Stimulated activated CD4-positive, alpha-beta T cell treated with anti-CD3 and anti-CD28 coated beads, Interleukin-4, amount 100 ng/mL, for 1 hour (primary cell): ENCODE results near the gene KBTBD12.

Experiments
- DNase-seq: peaks from one replicate; pipeline ENCODE4 v3.0.0-alpha.2; 2020

KBTBD12 gene

DNA sequence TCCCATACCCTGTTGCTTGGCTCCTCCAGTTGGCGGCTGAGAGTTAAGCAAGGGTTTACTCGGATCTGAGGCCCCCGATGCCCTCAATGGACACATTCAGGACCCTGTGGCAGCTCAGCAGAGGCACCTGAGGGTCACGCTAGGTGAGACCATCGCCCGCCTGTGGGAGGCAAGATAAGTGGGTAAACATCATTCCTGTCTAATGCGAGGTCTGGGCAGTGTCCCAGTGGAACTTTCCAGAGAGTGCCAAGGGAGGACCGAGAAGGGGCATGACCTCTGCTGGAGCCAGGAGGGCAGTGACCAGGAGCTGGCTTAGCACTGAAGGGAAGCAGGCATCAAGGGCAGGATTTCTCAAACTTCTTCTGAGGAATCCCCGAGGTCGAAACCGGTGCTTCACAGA lies 71.8 kb downstream of the KBTBD12 start:
- DNase-seq = no peak

DNA sequence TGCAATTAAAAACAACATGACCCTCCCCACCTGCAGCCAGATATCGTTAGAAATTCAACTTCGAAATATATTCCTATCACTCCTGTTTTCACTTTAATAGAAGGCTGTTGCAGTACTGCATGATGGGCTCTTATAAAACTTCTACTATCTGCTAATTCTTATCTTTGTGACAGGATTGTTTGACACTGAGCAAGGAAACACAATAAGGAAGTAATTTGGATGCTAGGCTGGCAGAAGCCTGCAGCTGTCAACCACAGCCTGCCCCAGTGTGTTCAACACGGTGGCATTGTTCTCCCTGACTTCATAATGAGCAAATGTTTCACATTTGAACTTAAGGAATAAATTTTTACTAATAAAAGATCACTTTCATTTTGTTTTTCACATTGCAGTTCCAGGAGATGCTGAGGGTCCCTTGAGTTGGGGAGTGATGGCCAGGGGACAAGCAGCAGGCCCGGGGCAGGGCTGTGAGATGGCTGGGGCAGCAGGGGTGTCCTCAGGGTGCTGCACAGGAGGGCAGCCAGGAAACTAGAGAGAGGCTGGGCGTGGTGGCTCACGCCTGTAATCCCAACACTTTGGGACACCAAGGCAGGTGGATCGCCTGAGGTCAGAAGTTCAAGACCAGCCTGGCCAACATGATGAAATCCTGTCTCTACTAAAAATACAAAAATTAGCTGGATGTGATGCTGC lies 72.4 kb downstream of the KBTBD12 start:
- DNase-seq = no peak

DNA sequence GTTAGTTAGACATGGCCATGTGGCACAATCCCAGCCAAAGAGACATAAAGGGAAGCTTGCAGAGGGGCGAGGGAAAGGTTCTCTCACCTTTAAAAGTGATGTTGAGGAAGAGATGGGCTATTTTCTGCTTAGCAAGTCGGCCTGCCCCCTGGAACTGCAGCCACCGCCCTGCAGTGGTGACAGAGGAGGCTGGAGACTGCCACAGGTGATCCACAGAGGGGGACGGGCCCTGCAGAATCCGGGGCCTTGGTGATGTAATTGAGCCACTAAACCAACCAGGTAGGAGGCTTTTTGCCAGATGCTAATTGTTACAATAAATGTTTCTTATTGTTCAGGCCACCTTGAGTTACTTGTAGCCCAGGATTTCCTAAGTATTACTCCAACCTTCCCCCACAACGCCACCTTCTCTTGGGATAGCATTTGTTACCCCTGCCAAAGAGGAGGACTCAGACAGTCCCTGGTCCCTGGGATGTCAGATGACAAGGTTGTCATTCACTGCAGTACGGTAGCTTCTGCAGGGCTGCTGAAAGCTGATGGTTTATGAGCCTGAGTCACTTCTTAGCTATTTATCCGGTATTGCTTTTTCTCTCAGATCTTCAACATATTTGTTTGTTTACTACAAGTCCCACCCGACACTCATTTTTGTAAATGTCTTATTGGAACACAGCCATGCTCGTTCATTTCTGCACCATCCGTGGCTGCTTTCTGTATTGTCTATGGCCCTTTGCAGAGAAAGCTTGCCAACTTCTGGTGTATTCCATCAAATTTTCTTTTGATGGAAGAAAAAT lies 73.9 kb downstream of the KBTBD12 start:
- no peak for DNase-seq

DNA sequence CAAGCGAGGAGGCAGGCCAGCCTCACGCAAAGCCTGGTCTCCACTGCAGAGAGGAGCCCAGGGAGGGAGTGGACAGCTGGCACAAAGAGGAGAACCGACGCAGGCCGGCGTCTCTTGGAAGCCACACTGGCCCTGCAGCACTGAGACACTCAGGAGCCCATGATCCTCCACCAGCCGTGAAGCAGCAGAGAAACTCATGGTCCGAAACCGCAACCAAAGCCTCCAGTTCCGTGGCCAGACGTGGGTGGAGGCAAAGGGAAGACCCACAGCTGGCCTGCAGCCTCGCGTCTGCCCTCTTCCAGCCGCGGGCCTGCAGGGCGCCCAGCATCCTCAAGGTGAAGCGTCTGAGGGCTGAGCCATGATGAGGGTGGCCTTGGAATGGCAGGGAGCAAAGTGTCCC lies 75.0 kb downstream of the KBTBD12 start:
- no peak for DNase-seq

DNA sequence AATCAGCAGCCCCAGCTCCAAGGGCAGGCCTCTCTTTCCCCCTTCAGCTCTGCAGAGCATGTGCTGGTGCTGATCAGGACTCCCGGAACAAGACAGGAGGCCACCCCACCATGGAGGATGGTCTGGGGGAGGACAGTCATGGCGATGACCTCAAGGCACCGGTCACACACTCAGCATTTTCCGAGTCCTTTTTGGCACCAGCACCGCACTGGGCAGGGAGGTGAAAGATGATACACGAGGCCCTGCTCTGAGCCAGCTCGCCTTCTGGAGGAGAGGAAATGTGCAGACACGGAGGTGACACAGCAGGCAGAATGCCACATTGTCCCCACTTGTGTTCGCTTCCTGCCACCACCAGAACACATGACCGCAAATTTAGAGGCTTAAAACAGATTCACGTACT lies 75.4 kb downstream of the KBTBD12 start:
- DNase-seq = no peak

DNA sequence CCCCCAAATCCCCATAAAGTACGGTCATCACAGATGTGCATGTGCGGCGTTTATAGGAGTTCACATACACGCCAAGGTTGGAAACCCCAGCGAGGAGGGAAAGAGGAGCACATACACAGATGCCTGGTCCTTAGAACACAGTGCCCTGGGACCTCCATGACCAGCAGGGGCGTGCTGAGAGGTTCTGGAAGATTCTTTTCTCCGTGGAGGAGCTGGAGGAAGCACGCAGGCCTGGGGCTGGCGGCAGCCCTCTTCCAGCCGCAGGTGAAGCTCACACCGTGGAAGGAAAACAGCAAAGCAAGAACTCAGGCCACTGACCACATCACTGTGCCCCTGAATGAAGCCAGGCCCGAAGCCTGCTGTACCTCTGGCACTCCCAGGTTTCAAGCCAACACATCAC lies 76.2 kb downstream of the KBTBD12 start:
- DNase-seq = no peak

DNA sequence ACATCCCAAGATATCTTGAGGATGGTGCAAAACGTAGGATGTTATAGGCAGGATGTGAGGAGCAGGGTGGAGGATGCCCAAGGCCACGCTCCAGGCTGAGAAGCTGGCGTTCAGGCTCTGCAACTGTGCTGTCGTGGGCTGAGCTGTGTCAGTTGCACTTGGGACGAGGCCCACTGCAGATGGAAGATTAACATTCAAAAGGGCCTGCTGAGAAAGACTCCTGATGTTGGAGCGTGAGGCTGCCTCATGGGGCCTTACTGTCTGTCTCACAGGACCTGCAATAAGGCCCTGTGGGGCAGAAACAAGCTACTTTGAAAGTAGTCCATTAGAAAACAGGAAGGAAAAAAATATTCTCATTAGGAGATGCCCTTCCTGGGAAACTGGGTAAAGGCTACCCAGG lies 76.6 kb downstream of the KBTBD12 start:
- no peak for DNase-seq

DNA sequence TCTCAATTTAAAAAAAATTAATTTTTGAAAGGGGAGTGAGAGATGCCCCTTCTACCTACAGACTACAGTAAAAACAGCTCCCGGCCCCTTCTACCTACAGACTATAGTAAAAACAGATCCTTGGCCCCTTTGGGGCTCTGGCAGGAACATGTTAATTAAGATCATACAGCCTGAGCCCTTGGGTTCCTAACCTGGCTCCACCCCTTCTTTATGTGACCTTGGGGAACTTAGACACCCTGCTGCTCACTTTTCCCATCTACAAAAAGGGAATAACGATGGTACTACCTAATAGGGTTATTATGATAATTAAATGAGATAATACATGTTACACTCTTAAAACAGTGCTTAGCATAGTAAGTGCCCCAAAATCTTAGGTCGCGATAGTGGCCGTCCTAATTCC lies 77.1 kb downstream of the KBTBD12 start:
- DNase-seq = no peak

DNA sequence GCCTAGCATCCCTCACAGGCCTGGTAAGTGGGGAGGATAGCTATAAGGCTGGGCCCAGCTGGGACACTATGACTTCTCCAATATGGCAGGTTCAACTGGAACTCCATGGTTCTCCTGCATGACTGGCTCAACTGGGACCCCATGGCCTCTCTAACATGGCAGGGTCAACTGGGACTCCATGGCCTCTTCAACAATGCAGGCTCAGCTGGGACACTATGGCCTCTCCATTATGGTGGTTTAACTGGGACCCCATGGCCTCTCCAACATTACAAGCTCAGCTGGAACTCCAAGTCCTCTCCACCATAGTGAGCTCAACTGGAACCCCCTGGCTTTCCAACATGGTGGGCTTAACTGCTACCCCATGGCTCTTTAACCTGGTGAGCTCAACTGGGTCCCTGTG lies 79.0 kb downstream of the KBTBD12 start:
- DNase-seq = no peak

DNA sequence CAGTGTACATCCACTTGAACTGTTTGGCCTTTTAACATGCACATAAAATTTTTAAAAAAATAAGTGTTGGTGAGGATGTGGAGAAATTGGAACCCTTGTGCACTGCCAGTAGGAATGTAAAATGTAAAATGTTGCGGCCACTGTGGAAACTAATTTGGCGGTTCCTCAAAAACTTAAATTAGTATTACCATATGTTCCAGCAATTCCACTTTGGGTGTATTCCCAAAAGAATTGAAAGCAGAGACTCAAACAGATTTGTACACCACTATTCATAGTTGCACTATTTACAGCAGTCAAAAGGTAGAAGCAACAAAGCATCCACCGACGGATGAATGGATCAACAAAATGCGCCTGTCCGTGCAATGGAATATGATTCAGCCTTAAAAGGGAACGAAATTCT lies 82.0 kb downstream of the KBTBD12 start:
- no peak for DNase-seq

DNA sequence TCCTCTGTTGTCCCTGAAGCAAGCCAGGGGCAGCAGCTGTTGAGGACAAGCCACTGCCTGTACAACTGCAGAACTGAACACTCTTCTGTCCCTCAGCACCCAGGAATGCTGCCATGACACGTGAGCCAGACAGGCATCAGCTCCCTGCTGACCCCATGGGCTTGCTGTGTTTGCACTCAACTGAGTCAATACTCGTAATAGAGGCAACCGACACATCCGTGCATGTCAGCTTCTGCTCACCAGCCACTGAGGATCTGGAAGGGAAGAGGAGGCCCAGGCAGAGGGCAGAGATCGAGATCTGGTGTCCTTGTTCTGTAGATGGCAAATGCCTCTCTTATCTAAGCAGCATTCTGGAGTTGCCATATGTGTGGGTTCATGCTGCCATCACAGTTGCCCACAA lies 82.9 kb downstream of the KBTBD12 start:
- DNase-seq = no peak

DNA sequence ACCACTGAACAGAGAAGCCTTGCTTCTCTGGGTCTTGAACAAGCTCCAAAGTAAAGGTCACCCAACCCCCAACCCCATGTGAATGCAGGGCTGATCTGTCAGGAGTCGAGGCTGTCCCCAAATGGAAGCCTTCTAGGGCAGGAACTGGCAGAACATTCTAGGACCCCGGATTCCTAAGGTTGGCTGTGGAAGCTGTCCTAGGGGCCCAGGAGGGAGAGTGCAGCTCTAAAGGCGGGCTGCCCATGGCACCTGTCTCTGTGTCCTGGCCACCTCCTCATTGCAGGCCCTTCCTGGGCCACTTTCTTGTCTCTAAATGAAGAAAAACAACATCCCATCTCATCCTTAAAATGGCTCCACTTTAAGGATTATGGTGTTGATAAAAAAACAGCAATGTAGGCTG lies 83.6 kb downstream of the KBTBD12 start:
- DNase-seq = no peak

DNA sequence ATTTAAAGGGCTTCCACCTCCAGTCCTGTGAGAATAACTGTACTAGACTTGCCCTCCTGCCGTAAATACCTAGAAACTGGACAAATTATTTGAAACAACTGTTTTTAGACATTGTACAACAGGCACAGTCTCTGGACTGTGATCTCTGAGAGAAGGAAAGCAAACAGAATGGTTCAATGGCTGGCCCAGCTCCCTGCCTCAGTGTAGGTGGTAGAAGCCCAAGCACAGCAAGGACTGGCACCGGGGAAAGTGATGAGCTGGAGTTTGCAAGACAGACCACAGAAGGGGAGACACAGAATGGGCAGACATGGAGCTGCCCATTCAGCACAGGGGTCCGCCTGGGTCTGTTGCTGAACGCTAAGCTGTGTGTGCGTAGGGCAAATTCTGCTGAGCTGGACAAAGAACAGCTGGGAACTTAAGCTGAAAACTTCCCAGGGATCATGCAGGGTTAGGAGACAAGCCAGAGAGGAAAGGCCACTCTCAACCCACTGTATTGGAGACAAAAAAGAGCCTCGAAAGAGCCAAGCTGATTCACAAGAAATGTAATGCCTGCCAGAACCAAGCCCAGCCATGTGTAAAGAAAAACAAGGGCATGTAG lies 84.6 kb downstream of the KBTBD12 start:
- DNase-seq = no peak

DNA sequence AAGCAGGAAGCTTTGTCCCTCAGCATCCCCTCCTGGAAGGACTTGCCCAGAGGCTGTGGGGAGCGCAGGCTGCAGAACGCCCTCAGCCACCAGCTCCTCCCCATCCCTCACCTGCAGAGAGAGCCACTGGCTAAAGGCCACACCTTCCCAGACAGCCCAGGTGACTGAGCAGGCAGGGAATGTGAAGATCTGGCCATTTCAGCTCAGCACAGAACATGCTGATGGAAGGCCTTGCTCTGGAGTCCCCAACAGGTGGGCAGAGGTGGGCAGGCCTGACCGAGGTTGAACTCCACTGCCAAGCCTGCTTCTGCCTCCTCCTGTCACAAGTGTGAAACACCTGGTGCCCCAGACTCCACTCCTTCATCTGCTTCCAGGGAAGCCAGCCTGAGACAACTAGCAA lies 86.5 kb downstream of the KBTBD12 start:
- no peak for DNase-seq

DNA sequence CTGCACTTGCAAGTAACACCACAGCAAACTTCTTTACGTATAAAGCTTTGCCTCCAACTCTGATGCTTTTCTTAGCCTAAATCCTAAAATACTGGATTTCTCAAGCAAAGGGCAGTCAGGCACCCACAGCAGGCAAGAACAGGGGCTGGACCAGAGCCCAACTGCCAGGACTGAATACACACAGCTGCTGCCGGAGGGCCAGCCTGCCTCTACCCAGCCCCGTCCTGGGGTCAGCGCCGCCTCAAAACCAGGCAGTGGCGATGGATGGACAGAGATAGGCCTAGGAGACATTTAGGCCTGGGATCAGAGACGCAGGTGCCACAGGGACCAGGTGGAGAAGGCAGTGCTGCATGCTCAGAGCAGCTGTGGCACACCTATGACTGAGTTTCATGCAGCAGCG lies 89.6 kb downstream of the KBTBD12 start:
- no peak for DNase-seq

DNA sequence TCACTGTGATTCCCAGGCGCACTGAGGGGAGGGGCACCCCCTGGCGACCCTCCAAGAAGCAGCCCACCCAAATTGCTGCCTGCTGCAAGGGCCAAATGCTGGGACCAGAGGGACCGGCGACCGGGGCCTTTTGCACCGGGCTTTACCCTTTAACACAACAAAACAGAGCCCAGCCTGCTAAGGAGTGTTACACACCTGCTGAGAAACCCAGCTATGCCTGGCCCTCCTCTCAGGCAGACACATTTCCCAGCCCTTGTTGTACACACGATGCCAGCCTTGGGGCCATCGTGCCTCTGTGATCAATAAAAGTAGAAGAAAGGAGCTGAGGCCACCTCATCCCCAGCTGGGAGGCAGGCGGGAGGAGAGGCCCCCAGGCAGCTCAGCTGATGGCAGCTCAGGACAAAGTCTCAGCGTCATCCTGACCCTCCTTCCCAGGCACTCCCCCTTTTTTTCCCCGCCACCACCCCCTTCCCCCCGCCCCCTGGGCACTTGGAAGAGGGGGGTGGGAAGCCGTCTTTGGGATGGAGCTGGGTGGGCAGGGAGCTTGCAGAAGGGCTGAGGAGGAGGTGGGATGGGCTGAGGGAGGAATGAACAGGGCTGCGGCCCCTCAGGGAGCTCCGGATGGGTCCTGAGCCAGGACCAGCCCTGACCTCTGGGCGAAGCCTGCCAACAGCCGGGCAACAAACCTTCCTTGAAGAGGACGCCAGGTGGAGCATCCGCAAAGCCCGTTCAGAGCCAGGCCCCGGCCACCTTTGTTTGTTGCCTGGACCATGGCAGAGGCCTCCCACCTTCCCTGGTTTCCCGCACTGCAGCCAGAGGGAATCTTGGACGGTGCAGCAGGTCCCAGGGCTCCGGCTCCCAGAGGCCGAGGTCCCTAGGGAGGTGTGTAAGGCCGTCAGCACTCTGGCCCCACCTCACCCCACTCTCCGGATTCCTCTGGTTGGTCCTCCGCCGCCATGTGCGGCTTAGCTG lies 91.3 kb downstream of the KBTBD12 start:
- no peak for DNase-seq

DNA sequence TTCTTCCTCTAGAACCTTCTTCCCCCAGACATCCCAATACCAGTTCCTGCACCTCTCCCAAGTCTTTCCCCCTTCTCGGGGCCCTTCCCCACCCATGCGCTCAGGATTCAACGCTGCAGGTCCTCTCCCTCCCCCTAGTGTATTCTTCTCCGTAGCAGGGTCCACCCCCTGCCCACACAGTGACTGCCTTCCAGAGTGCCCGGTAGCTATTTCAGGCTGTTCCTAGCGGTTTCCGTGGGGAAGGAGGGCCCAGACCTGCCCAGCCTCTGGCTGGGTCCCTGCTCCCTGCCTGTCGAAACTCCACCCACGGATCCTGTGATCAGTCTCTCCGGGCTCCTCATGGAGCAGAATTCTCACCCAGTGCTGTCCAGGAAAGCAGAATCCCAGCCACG lies 92.0 kb downstream of the KBTBD12 start:
- no peak for DNase-seq

DNA sequence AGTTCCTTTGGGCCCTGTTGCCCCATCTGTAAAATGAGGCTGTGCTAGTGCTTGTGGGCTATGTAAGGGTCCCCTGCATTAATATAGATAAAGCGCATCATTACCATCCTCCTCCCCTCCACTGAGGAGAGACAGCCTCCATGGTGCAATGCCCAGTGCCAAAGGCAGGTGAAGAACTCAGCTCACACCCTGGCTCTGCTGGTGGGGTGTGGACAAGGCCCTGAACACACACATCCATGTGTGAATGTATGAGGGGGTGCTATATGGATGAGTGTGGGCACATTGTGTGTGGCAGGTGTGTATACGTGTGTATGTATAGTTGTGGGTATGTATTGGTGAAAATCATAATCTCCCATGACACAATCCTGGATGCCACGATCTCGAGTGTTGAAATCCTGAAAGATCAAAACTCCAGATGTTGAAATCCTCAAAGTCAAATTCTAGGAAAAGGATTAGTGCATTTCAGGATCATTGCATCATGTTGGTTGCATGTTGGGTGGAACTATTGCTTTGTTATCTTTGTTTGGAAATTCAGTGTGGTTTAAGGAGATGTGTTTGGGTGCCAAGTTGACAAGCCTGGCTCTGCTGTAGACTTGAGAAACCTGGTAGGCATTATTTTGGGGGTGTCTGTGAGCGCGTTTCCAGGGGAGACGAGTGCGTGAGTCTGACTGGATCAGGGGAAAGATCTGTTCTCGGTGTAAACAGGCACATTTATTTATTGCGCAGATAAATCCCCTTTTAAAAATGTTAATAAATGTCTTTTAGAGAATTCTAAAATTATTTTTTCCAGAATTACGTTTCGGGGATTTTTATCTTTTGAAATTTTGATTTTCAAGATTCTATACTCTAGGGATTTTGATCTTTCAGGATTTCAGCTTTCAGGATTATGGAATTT lies 95.2 kb downstream of the KBTBD12 start:
- DNase-seq = no peak

DNA sequence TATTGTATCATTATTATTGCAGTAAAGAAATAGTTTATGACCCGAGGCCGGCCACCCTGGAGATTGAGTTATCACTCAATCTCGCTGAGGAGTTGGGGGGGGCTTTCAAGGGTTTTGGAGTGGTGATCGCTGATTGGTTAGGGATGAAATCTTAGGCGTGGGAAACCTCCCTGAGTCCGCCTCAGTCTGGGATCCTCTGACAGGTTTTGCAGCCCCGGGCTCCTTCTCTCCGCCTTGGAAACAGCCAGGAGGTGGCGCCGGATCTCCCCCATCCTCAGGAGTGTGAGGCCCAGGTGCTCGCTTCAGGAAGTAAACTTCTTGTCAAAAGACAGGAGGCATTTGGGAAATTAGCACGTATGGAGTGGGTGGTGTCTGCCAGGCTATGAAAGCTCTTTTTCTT lies 96.1 kb downstream of the KBTBD12 start:
- peak; percentile 8 for DNase-seq

DNA sequence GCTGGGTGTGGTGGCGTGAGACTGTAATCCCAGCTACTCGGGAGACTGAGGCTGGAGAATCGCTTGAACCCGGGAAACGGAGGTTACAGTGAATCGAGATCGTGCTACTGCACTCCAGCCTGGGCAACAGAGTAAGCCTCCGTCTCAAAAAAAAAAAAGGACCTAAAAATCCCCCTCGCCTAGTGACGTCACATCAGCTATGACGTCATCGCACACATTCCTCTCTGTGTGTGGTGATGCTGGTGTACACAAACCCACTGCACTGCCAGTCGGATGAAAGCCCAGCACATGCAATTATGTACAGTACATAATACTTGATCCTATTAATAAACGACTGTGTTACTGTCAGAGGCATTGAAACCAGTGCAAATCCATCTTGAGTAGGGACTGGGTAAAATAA lies 97.0 kb downstream of the KBTBD12 start:
- no peak for DNase-seq

DNA sequence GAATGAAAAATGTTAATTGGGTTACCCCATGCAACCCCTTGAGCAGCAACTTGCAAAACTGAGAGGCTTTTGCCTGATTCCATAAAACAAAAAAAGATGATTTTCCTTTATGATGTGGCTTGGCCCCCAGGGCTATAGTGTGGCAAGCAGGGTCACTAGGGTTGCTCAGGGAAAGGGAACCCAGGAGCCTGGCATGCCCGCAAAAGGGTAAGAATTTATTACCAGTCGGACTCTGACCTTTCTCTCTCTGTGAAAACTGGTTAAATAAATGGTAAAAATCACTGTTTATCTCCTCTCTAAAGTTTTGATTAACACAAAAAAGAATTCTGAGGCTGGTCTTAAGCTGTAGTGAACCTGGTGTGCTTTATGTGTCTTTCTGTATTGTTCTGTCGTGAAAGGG lies 99.5 kb downstream of the KBTBD12 start:
- DNase-seq = no peak

DNA sequence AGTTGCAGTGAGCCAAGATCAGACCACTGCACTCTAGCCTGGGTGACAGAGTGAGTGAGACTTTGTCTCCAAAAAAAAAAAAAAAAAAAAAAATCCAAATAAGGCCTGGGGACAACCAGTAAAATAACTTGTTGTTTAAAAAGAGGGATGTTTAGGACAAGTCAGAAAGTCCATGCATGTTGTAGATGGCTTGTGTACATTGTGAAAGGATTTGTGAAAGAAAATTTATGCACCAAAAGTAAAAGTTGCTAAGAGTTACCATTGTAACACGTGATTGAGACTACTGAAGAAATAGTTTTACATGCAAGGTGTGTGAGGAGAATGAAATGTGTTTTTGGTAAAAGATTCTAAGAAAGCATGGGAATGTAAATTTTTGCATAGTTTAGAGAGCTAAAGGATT lies 101.5 kb downstream of the KBTBD12 start:
- no peak for DNase-seq
